GM19467 (cell line): ENCODE data around the gene TPO.
"Not testable (repeated sequence)": the region's sequence is repeated elsewhere in the genome, so short reads cannot be mapped to it uniquely, and the experiment has no call there.

Experiments used
- ATAC-seq: cut with Tn5 transposase; IDR thresholded peaks from one replicate; pipeline ENCODE4 v1.9.1; 2021; ENCODE audit warnings: mild to moderate bottlenecking, moderate library complexity; ENCODE audit not compliant: unreplicated experiment

The TPO gene

GRCh38 chr2:1571477-1572417 is 158.5 kb downstream of the TPO start:
- no peak for ATAC-seq

GRCh38 chr2:1572638-1573037 is 159.4 kb downstream of the TPO start:
- ATAC-seq: no peak

DNA sequence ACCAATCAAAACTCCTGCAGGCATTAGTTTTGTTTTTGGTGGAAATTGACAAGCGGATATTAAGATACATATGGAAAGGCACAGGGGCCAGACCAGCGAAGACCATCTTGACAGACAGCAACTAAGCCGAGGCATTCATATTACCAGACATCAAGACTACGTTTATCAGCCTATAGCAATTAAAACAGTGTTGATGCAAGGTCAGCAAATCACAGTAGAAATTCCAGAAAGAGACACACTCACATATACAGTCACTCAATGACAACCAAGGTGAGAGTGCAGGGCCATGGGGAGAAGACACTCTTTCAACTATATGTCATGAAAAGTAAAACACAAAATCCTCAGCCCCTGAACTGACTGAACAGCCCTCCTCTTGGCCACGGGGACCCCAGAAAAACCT is 164.6 kb downstream of the TPO start:
- ATAC-seq: no peak

GRCh38 chr2:1581257-1581964 is 168.1 kb downstream of the TPO start:
- not testable (repeated sequence) for ATAC-seq

DNA sequence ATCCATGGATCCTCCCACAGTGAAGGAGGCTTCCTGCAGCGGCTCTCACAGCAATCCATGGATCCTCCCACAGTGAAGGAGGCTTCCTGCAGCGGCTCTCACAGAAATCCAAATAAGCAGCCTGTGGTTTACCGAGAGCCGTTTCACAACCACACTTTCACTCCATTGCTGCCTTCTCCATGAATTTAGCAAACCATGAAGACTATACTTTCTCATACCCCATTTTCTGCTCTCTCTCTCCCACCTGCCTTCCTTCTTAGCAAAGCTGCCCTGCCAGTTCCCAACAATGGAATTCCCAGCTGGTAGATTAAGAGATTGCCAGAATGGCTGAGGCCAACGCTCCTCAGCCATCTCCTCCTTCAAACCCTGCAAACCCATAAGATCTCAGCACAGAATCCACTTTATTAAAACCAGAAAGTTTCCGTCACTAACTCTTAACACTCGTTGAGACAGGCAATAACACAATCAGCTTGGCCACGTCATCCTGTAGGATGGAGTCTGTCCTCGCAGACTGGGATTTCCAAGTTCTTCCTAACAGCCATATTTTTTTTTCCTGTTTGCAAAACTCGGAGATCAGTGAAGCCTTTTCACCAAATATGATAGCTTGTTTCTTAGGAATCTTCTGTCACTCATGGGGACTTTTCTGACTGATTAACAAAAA is 168.8 kb downstream of the TPO start:
- ATAC-seq: no peak

GRCh38 chr2:1582891-1583341 is 169.7 kb downstream of the TPO start:
- no peak for ATAC-seq

DNA sequence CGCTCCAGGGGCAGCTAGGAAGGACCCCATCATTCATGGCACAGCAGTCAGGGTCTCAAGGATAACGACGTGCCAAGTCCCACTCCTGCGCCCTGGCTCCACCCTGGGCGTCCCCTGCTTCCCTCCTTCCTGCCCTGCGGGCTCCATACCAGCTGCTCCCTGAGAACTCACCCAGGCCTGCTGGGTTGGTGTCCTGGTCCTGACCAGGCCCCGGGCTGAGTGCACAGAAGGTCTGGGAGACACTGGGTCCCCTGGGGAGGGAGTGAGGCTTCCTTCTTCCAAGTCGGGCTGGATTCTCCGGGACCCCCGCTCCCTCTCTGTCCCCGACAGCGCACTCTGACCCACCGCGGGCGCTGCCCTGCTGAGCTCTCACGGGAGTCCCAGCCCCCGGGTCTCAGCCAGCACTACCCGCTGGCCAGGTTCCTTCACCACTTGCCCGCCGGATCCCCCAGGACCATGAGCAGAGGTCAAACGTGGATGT is 170.8 kb downstream of the TPO start:
- no peak for ATAC-seq

- ATAC-seq: no peak
These were observed 171.6 kb downstream of the TPO start for GRCh38 chr2:1584691-1585485.

- ATAC-seq: no peak
These were observed 172.4 kb downstream of the TPO start for GRCh38 chr2:1585635-1586034.

- ATAC-seq: no peak
These were observed 173.1 kb downstream of the TPO start for GRCh38 chr2:1586251-1586922.

GRCh38 chr2:1586923-1587840 is 173.9 kb downstream of the TPO start:
- ATAC-seq: no peak

DNA sequence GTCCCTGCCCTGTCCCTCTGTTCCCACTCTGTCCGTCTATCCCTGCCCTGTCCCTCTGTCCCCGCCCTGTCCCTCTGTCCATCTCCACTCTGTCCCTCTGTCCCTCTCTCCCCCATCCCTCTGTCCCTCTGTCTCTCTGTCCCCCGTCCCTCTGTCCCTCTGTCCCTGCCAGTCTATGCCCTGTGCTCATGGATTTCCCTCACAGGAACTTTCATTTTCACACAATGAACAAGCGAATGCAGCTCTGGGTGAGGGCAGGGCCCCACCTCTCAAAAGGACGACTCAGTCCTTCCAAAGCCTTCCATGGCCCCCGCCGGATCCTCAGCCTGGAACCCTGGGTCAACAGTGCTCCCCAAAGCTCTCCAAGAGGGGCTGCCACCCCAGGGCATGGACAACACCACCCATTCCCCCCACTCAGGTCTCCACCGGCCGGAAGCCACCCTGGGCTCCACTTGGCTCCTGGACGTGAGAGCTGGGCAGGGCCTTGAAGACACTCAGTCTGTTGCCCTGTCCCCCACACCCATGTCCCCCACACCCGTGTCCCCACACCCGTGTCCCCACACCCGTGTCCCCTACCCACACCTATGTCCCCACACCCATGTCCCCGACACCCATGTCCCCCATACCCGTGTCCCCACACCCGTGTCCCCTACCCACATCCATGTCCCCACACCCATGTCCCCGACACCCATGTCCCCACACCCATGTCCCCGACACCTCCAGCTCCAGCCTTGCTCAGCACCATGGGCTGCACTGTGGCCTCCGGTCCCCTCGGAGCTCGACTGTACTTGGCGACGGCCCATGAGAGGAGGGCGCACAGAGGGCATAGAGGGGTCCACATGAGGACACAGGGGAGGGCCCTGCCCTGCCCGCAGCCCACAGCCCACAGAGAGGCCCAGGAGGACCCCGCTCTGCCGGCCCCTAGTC is 175.1 kb downstream of the TPO start:
- ATAC-seq: no peak

DNA sequence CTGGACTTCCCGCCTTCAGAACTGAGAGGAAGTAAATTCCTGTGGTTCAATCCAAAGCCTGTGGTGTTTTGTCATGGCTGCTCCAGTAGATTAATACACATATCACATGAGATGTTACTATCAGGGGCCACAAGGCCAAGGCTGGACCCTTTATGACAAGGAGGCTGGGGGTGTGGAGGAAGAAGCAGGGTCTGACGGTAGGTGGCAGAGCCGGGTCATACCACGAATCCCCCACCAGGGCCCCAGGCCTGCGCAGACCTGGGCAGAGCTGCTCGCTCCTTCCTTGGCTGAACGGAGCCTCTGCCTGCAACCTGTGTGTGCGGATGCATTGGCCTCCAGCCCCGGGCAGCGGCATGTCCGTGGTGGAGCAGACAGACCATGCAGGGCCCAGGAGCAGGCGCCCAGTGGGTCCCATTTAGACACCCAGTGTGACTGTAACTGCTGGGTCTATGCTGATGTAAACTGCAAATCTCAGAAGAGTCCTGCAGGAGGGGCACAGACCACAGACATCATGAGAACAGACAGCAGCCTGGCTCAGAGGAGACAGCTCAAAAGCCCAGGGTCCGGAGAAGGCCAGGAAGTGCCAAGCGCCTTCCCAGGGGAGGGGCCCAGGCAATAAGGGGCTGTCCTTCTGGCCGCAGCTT is 175.8 kb downstream of the TPO start:
- no peak for ATAC-seq

DNA sequence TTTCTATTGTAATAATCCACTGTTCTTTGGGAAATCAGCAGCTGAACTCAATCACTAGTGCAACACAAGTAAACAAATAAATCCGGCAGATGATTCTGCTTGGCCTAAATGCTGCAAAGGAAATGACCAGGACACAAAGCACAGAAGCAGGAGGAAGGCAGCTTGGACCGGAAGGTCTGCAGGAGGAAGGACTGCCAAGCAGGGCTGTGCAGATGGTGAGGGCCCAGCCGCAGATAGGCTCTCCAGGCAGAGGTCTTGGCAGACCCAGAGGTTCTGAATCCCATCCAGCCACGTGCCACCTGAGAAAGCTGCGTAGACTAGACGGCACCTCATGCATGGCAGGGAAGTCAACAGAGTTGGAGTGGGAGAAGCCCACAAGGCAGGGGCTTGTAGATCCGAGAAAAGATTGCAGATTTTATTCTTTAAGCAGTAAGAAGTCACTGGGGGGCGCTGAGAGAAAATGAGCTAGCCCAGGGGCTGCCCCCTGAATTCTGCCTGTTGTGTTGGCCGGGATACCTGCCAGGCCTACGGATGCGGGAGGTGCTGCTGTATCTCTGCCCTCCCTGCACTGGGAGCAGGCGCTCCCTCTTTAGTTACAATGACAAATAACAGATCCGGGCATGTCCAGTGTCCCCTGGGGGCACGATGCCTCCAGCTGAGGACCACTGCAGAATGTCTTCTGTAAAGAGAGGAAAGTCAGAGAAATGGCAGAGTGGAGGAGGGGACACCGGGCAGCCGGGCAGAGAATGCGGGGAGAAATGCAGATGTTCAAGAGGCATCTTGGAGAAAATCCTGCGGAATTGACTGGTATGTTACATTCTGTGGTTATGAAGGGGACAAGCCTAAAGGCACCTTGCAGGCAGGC is 177.6 kb downstream of the TPO start:
- ATAC-seq: no peak

DNA sequence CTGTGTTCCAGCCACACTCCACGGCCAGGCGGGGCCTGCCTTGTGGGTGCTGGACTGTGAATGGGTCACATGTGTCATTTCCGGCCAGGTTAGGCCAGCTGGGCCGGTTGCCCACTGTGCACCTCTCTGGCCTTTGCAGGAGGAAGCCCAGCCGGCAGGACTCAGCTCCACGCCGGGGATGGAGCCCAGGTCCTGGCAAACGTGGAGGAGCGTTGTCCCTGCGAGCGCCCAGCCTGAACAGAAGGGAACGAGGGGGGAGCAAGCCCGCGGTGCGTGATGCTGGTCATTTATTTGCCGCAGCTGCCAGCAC is 178.2 kb downstream of the TPO start:
- ATAC-seq: no peak
